GM21381 (cell line): ENCODE data around the gene KCNK17.

Source experiments
- ATAC-seq: cut with Tn5 transposase; IDR thresholded peaks from one replicate; pipeline ENCODE4 v1.9.1; 2021; ENCODE audit warnings: mild to moderate bottlenecking, moderate library complexity; ENCODE audit not compliant: unreplicated experiment

The KCNK17 gene

GRCh38 chr6:39338397-39338796 is 24.2 kb upstream of the KCNK17 start:
- ATAC-seq, result no peak

GRCh38 chr6:39335780-39336545 is 21.7 kb upstream of the KCNK17 start:
- ATAC-seq, result peak; percentile 64

GRCh38 chr6:39333644-39334438 is 19.6 kb upstream of the KCNK17 start:
- ATAC-seq, result no peak

GRCh38 chr6:39330476-39330875 is 16.3 kb upstream of the KCNK17 start:
- ATAC-seq, result no peak

GRCh38 chr6:39330057-39330456 is 15.8 kb upstream of the KCNK17 start:
- ATAC-seq, result no peak

GRCh38 chr6:39328066-39328465 is 13.8 kb upstream of the KCNK17 start:
- no peak for ATAC-seq

- no peak for ATAC-seq
Measured at GRCh38 chr6:39327507-39327906, 13.3 kb upstream of the KCNK17 start.

GRCh38 chr6:39322306-39322850 is 8.2 kb upstream of the KCNK17 start, which contains the start of gene KCNK16:
TSS of gene KCNK16 (minus strand) at chr6:39322702. CDS start at chr6:39322540, 162 bp downstream.
- ATAC-seq, result no peak

- no peak for ATAC-seq
Measured at GRCh38 chr6:39321761-39322160, 7.5 kb upstream of the KCNK17 start.

GRCh38 chr6:39320363-39320984 is 6.3 kb upstream of the KCNK17 start:
- ATAC-seq, result no peak

- ATAC-seq, result no peak
Measured at GRCh38 chr6:39319621-39320362, 5.6 kb upstream of the KCNK17 start.

GRCh38 chr6:39317256-39317655 is 3.0 kb upstream of the KCNK17 start:
- ATAC-seq, result no peak

GRCh38 chr6:39313526-39314272 is 520 bp downstream of the KCNK17 start:
- no peak for ATAC-seq

- no peak for ATAC-seq
Measured at GRCh38 chr6:39312912-39313525, 1.2 kb downstream of the KCNK17 start.

- ATAC-seq, result no peak
Measured at GRCh38 chr6:39310542-39310941, 3.7 kb downstream of the KCNK17 start.

- no peak for ATAC-seq
Measured at GRCh38 chr6:39309942-39310531, 4.2 kb downstream of the KCNK17 start.

- ATAC-seq, result no peak
Measured at GRCh38 chr6:39307462-39307861, 6.8 kb downstream of the KCNK17 start.

GRCh38 chr6:39304951-39305350 is 9.3 kb downstream of the KCNK17 start:
- no peak for ATAC-seq
